HG03060 (cell line): ENCODE data around the gene SRL.
A peak's percentile ranks its signal among the peaks of the same experiment; 100 is the strongest.
"Not testable (repeated sequence)": the region's sequence is repeated elsewhere in the genome, so short reads cannot be mapped to it uniquely, and the experiment has no call there.

Experiments used
- ATAC-seq: cut with Tn5 transposase; IDR thresholded peaks from one replicate; pipeline ENCODE4 v1.9.1; 2021; ENCODE audit warnings: low read depth, moderate number of reproducible peaks; ENCODE audit not compliant: unreplicated experiment

SRL gene

GRCh38 chr16:4175849-4176248, 66.0 kb downstream of the SRL start:
- no peak for ATAC-seq

DNA sequence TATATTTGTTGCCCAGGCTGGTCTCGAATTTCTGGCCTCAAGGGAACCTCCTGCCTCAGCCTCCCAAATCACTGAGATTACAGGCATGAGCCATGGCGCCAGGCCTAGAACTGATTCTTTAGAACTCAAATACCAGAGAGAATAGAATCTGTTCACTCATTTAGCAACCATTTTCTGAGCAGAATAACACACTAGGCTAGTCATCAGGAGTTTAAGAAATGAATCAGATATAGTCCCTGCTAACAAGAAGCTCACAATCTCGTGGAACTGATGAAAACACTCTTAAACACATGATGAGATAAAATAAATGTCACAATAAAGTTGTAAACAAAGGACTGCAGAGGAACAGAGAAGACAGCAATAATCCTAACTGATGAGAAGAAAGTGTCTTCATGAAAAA, 69.8 kb downstream of the SRL start:
- ATAC-seq, result no peak

DNA sequence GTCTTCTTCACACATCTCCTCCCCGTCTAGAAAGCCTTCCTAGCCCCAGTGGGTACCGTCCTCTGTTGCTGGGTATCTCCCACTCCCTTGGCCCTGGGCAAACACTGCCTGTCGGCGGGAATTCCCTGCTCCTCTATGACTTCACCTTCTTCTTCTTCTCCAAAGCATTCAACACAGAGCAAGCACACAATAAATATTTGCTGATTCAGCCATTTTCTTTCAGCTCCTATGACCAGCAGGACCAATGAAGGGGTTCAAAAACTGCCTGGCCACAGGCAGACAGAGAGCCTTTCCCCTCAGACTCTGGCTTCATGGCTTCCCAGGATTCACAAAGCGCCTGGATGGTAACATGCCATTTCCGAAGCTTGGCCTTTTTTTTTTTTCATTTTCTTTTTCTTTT, 72.5 kb downstream of the SRL start:
- no peak for ATAC-seq

DNA sequence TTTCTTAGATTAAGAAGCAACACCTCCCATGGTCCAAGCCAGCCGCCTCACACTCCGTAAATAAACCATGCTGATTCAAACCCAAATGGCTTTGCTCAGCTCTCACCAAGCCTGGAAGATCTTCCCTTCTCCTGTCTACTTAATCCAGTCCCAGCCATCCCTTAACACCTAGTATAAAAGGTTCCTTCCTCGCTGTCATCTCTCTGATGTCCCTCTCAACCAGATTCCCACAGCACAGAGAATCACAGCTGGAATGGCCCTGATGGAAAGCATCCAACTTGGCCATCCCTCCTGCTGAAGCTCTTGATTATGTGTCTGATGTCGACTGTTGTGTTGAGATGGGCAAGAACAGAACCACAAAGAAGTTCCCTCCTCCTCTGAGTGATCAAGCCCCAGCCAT, 75.1 kb downstream of the SRL start:
- no peak for ATAC-seq

GRCh38 chr16:4160658-4161430, 81.0 kb downstream of the SRL start:
- no peak for ATAC-seq

GRCh38 chr16:4159726-4160125, 82.2 kb downstream of the SRL start:
- no peak for ATAC-seq

- no peak for ATAC-seq
Observed at GRCh38 chr16:4158143-4159093, 83.5 kb downstream of the SRL start.

GRCh38 chr16:4157376-4157825, 84.5 kb downstream of the SRL start:
- ATAC-seq, result no peak

GRCh38 chr16:4156503-4156902, 85.4 kb downstream of the SRL start:
- not testable (repeated sequence) for ATAC-seq

- not testable (repeated sequence) for ATAC-seq
Observed at GRCh38 chr16:4153364-4153763, 88.5 kb downstream of the SRL start.

DNA sequence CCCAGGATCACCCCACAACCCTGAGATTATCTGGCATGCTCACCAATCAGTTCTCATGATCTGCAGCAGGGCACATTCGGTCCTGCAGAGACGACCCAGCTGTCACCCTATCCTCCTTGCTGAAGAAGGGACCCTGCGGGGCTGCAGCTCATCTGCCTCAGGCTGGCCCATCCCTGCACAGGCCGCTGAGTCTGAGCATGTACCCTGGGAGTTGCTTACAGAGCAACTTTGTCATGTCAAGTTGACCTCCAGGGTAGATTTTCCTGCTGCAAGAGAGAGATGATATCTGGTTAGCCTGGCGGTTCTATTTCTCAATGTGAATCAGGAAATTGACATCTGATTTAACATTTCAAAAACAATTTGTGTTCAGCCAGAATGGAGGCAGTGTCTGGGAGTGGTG, 89.6 kb downstream of the SRL start:
- ATAC-seq, result no peak

DNA sequence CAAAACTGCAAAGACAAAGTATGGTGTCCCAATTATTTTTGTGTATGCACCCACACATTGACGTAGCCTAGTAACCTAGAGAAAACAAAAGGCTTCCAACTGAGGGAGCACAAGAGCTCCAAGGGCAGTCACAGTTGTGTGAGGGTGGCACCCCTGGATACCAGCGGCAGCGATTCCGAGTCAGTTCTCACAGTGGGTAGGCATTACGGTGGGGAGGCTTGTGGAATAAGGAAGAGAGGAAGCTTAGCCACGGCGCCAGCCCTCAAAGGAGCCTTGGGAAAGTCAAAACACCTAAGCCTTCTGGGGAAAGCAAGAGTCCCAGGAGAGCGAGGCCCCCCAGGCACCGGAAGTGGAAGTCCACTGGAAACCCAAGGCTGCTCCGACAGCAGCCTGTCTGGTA, 94.6 kb downstream of the SRL start:
- no peak for ATAC-seq

- ATAC-seq, result peak; percentile 54
Observed at GRCh38 chr16:4142268-4142667, 99.6 kb downstream of the SRL start.

DNA sequence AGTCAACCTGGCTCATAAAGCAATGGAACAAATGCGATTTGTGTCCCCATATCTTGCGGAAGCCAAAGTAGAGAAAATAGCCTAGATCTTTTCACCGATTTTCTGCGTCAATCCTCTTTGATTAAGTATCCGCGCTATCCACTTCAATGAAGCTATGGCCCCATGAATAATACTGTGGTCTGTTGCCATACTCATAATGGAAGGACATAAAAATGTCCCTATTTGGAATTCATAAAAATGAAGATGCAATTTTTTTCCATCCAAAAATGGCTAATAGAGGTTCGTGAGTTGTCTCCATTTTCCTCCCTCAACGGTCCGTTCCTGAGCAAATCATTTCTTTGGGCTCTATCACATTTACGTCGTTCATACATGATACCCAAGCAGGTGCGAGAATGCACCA, 100.3 kb downstream of the SRL start:
- ATAC-seq, result no peak

GRCh38 chr16:4140652-4141051, 101.2 kb downstream of the SRL start:
- ATAC-seq, result no peak

DNA sequence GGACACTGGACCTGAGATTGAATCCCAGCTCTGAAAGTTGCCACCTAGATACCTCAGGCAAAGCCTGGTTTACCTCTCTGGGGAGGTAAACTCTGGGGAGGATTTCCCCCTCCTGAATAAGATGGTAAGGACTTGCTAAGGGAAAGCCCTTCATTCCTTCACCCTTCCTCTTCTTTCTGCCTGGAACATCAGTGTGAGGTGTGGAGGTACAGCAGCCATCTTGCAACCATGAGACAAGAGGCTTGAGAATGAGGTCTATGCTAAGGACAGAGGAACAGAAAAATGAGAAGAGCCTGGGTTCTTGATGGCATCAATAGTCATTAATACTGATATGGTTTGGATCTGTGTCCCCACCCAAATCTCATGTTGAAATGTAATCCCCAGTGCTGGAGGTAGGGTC, 101.9 kb downstream of the SRL start:
- ATAC-seq, result no peak
